ENCODE results near the gene RPL22.
"Not testable (repeated sequence)": the region's sequence is repeated elsewhere in the genome, so short reads cannot be mapped to it uniquely, and the experiment has no call there.

RPL22 gene

GRCh38 chr1:6233376-6233775 is 34.0 kb upstream of the RPL22 start:
- no peak for DNase-seq

- no peak for DNase-seq
Measured at GRCh38 chr1:6225651-6226050, 26.3 kb upstream of the RPL22 start.

- DNase-seq: no peak
Measured at GRCh38 chr1:6224718-6225117, 25.3 kb upstream of the RPL22 start.

GRCh38 chr1:6223617-6224016 is 24.2 kb upstream of the RPL22 start:
- DNase-seq: no peak

- no peak for DNase-seq
Measured at GRCh38 chr1:6222636-6223035, 23.2 kb upstream of the RPL22 start.

- DNase-seq: no peak
Measured at GRCh38 chr1:6221210-6221784, 21.9 kb upstream of the RPL22 start.

GRCh38 chr1:6220236-6220635 is 20.8 kb upstream of the RPL22 start:
- no peak for DNase-seq

GRCh38 chr1:6219641-6220040 is 20.2 kb upstream of the RPL22 start:
- DNase-seq: not testable (repeated sequence)

GRCh38 chr1:6218375-6219164 is 19.2 kb upstream of the RPL22 start:
- no peak for DNase-seq

- no peak for DNase-seq
Measured at GRCh38 chr1:6212193-6212959, 13.0 kb upstream of the RPL22 start.

- no peak for DNase-seq
Measured at GRCh38 chr1:6211731-6212130, 12.3 kb upstream of the RPL22 start.

- no peak for DNase-seq
Measured at GRCh38 chr1:6210591-6211355, 11.4 kb upstream of the RPL22 start.

- DNase-seq: peak; percentile 52
Measured at GRCh38 chr1:6209661-6210580, 10.5 kb upstream of the RPL22 start.

GRCh38 chr1:6208723-6209660 is 9.6 kb upstream of the RPL22 start:
- peak; percentile 36 for DNase-seq

- DNase-seq: no peak
Measured at GRCh38 chr1:6207921-6208320, 8.5 kb upstream of the RPL22 start.

- no peak for DNase-seq
Measured at GRCh38 chr1:6207075-6207885, 7.9 kb upstream of the RPL22 start.

- DNase-seq: no peak
Measured at GRCh38 chr1:6206520-6206855, 7.1 kb upstream of the RPL22 start.

GRCh38 chr1:6205849-6206519 is 6.6 kb upstream of the RPL22 start, which contains the start of gene RNF207:
TSS of gene RNF207 (plus strand) at chr1:6206119. CDS start at chr1:6206536, 417 bp downstream.
- peak; percentile 78 for DNase-seq

- no peak for DNase-seq
Measured at GRCh38 chr1:6202256-6202655, 2.9 kb upstream of the RPL22 start.
